ENCODE data around the gene PCDHB3. TPM values are rescaled to one million over a fixed set of nuclear protein-coding genes. Genes with fewer than 3 reads are reported as not detected.
"Not testable (repeated sequence)": the region's sequence is repeated elsewhere in the genome, so short reads cannot be mapped to it uniquely, and the experiment has no call there.

Gene PCDHB3
- 4.2 and 4.7 TPM in 2 replicates for total RNA-seq
- 3.9 TPM for polyA plus RNA-seq (2012)

GRCh38 chr5:141100243-141100805, at the start of gene PCDHB3:
Gene PCDHB3, plus strand, starts transcription at chr5:141100473. Its CDS starts 177 bp downstream, at chr5:141100650.
- DNase-seq (ENCODE audit: low read depth), result peak; percentile 77

- DNase-seq (ENCODE audit: low read depth), result peak; percentile 29
Observed at GRCh38 chr5:141050622-141051520, 49.4 kb upstream of the PCDHB3 start, which contains the start of gene PCDHB1. Gene PCDHB1, plus strand, starts transcription at chr5:141051374. Its CDS starts 97 bp downstream, at chr5:141051471.

GRCh38 chr5:141051521-141051866, 48.8 kb upstream of the PCDHB3 start:
- no peak for DNase-seq (ENCODE audit: low read depth)

- DNase-seq (ENCODE audit: low read depth), result no peak
Observed at GRCh38 chr5:141077826-141078225, 22.4 kb upstream of the PCDHB3 start.

- DNase-seq (ENCODE audit: low read depth), result no peak
Observed at GRCh38 chr5:141082228-141082627, 18.0 kb upstream of the PCDHB3 start.

GRCh38 chr5:141084487-141084989, 15.7 kb upstream of the PCDHB3 start:
- peak; percentile 74 for DNase-seq (ENCODE audit: low read depth)

GRCh38 chr5:141094481-141095262, 5.6 kb upstream of the PCDHB3 start, which contains the start of gene PCDHB2:
Gene PCDHB2, plus strand, starts transcription at chr5:141094615. Its CDS starts 176 bp downstream, at chr5:141094791.
- DNase-seq (ENCODE audit: low read depth), result peak; percentile 85

GRCh38 chr5:141095263-141095641, 5.0 kb upstream of the PCDHB3 start:
- DNase-seq (ENCODE audit: low read depth), result peak; percentile 3

- not testable (repeated sequence) for DNase-seq (ENCODE audit: low read depth)
Observed at GRCh38 chr5:141096181-141096580, 4.1 kb upstream of the PCDHB3 start.

GRCh38 chr5:141096586-141096985, 3.7 kb upstream of the PCDHB3 start:
- not testable (repeated sequence) for DNase-seq (ENCODE audit: low read depth)

- DNase-seq (ENCODE audit: low read depth), result no peak
Observed at GRCh38 chr5:141101059-141101458, 786 bp downstream of the PCDHB3 start.

- DNase-seq (ENCODE audit: low read depth), result not testable (repeated sequence)
Observed at GRCh38 chr5:141102070-141102469, 1.8 kb downstream of the PCDHB3 start.

GRCh38 chr5:141102471-141102870, 2.2 kb downstream of the PCDHB3 start:
- DNase-seq (ENCODE audit: low read depth), result not testable (repeated sequence)

- DNase-seq (ENCODE audit: low read depth), result no peak
Observed at GRCh38 chr5:141105350-141105749, 5.1 kb downstream of the PCDHB3 start.

GRCh38 chr5:141119250-141119649, 19.0 kb downstream of the PCDHB3 start:
- DNase-seq (ENCODE audit: low read depth), result no peak

- peak; percentile 76 for DNase-seq (ENCODE audit: low read depth)
Observed at GRCh38 chr5:141121563-141121962, 21.3 kb downstream of the PCDHB3 start, which contains the start of gene PCDHB4. Gene PCDHB4, plus strand, starts transcription at chr5:141121818. Its CDS starts 181 bp downstream, at chr5:141121999.

GRCh38 chr5:141121985-141122384, 21.7 kb downstream of the PCDHB3 start:
- no peak for DNase-seq (ENCODE audit: low read depth)

GRCh38 chr5:141123396-141124135, 23.3 kb downstream of the PCDHB3 start:
- DNase-seq (ENCODE audit: low read depth), result not testable (repeated sequence)

- no peak for DNase-seq (ENCODE audit: low read depth)
Observed at GRCh38 chr5:141127305-141127704, 27.0 kb downstream of the PCDHB3 start.

GRCh38 chr5:141135030-141135717, 34.9 kb downstream of the PCDHB3 start, which contains the start of gene PCDHB5:
Gene PCDHB5, plus strand, starts transcription at chr5:141135206. Its CDS starts 229 bp downstream, at chr5:141135435.
- DNase-seq (ENCODE audit: low read depth), result no peak
